Activated naive CD4-positive, alpha-beta T cell treated with anti-CD3 and anti-CD28 coated beads, Interleukin-2, amount 50 U/mL, for 72 hours (primary cell): ENCODE results near the gene MFSD12. TPM values are rescaled to one million over a fixed set of nuclear protein-coding genes. Genes with fewer than 3 reads are reported as not detected.
"Not testable (repeated sequence)": the region's sequence is repeated elsewhere in the genome, so short reads cannot be mapped to it uniquely, and the experiment has no call there.

Source experiments
- ATAC-seq, 2 donors: fragments of 150-1000 bp; cut with Tn5 transposase; 2 replicates each; pipeline ENCODE4 v1.10.0; 2021; ENCODE audit warnings: mild to moderate bottlenecking in 2 of 2, moderate library complexity in 2 of 2
- DNase-seq, 2 donors: peaks; one replicate each; pipeline ENCODE4 v3.0.0; 2021 to 2022; ENCODE audit warnings: low spot score in 2 of 2
- H3K27ac Mint-ChIP-seq, 2 donors: one replicate each; pipeline ENCODE4 v1.8.0; 2022; ENCODE audit warnings: mild to moderate bottlenecking in 2 of 2, mixed read lengths in 2 of 2
- H3K36me3 Mint-ChIP-seq, 2 donors: one replicate each; pipeline ENCODE4 v1.8.0; 2022; ENCODE audit warnings: mixed read lengths in 2 of 2
- H3K9me3 Mint-ChIP-seq, 2 donors: one replicate each; pipeline ENCODE4 v1.8.0; 2022; ENCODE audit warnings: mixed read lengths in 2 of 2
- total RNA-seq, 2 donors: library from RNA; stranded (reverse); gene quantifications; one replicate each; pipeline ENCODE4 v1.2.3, GENCODE V29; 2022

MFSD12 gene
- total RNA-seq, 2 donors from 2014 or later: 40.1 to 47.5 TPM

DNA sequence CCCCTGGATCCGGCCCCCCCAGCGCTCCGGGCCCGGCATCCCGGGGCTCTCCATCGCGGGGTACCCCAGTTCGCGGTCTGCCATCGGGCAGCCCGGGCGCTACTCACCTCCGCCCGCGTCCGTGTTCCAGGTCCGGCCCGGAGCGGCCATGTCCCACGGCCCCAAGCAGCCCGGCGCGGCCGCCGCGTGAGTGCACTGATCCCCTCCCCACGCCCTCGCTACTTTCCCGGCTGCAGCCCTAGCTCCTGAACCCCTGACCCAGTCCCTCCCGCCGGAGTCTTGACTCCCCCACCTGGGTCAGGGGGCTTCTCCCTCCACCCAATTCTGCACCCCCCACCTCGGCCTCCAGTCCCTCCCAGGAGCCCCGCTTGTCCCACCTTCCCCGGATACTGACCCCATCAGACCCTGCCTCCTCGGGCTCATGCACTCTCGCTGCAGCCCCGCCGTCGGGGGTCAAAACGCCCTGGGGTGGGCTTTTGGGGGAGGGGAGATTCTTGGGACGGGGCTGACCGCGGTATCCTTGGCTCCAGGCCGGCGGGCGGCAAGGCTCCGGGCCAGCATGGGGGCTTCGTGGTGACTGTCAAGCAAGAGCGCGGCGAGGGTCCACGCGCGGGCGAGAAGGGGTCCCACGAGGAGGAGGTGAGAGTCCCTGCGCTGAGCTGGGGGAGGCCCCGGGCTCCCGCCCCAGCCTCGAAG, 15.9 kb upstream of the MFSD12 start:
- DNase-seq: peak in 1 of 2 donors; percentile 48
- Mint-ChIP-seq H3K36me3 (peaks cover 0 to 10% of the 10 kb centered on the region in 2 donors), H3K27ac (peak overlapping the region in 1 of 2 donors; percentile 66), H3K9me3 (no peaks in the 10 kb centered on the region)
- ATAC-seq: peak; percentile 9

GRCh38 chr19:3572855-3573161, 15.4 kb upstream of the MFSD12 start, which contains the start of gene HMG20B:
Gene HMG20B, plus strand, starts transcription at chr19:3572944. Its CDS starts 366 bp downstream, at chr19:3573310.
- Mint-ChIP-seq H3K9me3 (no peaks in the 10 kb centered on the region), H3K27ac (peak within 1 kb of the TSS; percentile 66 to 74), H3K36me3 (peaks cover 0 to 10% of the 10 kb centered on the region in 2 donors)
- ATAC-seq (no peak), DNase-seq (no peak)

DNA sequence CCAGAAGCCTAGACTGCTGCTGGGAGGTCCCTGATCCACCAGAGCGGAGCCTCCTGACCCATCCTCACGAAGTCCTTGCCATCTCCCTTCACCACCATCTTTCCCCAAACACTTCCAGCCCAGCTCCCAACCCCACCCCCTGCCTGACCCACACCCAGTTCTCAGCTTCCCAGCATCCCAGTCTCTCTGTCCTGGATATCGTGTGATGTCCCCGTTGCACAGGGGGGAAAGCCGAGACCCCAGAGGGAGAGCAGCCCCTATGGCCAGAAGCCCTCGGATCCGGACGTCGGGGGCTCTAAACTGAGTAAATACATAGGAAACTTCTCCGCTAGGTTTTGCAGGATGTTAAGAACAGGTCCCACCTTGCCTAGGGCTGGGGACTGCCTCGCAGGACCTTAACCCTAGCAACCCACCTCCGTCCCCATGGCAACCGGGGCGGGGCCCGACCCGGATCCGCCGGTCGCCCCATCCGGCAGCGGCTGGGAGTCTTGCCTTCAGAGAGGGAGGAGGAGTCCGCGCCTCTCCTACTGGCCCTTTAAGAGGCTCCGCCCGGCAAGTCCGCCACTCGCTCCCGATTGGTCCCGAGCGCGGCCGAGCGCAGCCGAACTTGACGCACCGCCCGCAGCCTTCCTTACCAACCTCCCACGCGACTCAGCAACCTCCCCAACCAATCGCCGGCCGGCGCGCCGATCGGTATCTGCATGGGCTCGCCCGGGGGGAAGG, 14.9 kb upstream of the MFSD12 start:
- ATAC-seq (peak; percentile 93 to 96), DNase-seq (peak; percentile 98 to 100)
- no peaks in the 10 kb centered on the region for H3K9me3 Mint-ChIP-seq
- peak overlapping the region; percentile 66 to 74 for H3K27ac Mint-ChIP-seq
- peaks cover 0 to 10% of the 10 kb centered on the region in 2 donors for H3K36me3 Mint-ChIP-seq

GRCh38 chr19:3570606-3571011, 13.2 kb upstream of the MFSD12 start:
- no peak for DNase-seq
- H3K36me3 Mint-ChIP-seq: peaks cover 0 to 10% of the 10 kb centered on the region in 2 donors
- no peak overlapping the region for H3K27ac Mint-ChIP-seq
- no peaks in the 10 kb centered on the region for H3K9me3 Mint-ChIP-seq
- ATAC-seq: no peak

GRCh38 chr19:3570042-3570441, 12.7 kb upstream of the MFSD12 start:
- not testable (repeated sequence) for H3K27ac Mint-ChIP-seq, H3K36me3 Mint-ChIP-seq, DNase-seq, ATAC-seq, H3K9me3 Mint-ChIP-seq

- H3K36me3 Mint-ChIP-seq: no peaks in the 10 kb centered on the region
- H3K27ac Mint-ChIP-seq: no peak overlapping the region
- H3K9me3 Mint-ChIP-seq: no peaks in the 10 kb centered on the region
- ATAC-seq: no peak
- DNase-seq: no peak
Observed at GRCh38 chr19:3565139-3565538, 7.8 kb upstream of the MFSD12 start.

DNA sequence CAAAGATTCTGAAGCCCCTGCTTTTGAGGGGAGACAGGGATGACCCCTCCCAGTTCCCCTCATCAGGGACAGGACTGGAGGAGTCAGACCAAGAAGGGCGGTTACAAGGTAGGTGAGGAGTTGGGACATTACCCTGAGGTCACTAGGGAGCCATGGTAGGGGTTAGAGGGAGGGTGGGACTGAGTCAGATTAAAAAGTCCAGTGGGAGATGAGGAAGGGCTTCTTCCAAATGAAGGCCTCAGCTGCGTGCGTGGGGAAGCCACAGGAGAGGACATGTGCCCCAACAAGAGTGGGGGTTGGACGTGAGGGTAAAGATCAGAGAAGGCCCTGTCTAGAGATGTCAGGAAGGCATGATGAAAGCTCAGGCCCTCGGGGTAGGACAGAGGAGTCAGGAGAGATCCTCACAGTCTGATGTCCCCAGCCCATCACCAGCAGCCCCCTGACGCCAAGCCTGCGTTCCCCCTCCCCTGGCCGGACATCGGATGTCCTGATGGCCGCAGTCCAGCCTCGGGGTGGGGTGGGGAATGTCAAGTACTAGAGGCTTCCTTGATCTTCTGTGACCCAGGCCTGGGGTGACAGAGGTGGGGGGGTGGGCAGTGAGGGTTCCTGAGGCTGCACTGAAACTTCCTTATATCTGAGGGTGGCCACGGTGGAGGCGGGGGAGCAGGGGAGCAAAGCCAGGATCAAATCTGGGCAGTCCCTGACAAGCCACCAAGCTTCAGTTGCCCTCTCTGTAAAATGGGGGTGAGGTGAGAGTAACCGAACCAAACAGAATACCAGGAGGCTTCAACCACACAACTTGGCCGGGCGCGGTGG, 6.5 kb upstream of the MFSD12 start:
- no peaks in the 10 kb centered on the region for H3K9me3 Mint-ChIP-seq
- ATAC-seq (no peak), DNase-seq (no peak)
- H3K36me3 Mint-ChIP-seq: no peaks in the 10 kb centered on the region
- H3K27ac Mint-ChIP-seq: peak overlapping the region in 1 of 2 donors; percentile 79

- peak; percentile 39 to 51 for ATAC-seq
- Mint-ChIP-seq H3K36me3 (peaks cover 6 to 12% of the 10 kb centered on the region in 2 donors), H3K27ac (peak overlapping the region; percentile 83 to 97), H3K9me3 (no peaks in the 10 kb centered on the region)
- peak; percentile 57 to 77 for DNase-seq
Observed at GRCh38 chr19:3556978-3557460, 367 bp downstream of the MFSD12 start.

DNA sequence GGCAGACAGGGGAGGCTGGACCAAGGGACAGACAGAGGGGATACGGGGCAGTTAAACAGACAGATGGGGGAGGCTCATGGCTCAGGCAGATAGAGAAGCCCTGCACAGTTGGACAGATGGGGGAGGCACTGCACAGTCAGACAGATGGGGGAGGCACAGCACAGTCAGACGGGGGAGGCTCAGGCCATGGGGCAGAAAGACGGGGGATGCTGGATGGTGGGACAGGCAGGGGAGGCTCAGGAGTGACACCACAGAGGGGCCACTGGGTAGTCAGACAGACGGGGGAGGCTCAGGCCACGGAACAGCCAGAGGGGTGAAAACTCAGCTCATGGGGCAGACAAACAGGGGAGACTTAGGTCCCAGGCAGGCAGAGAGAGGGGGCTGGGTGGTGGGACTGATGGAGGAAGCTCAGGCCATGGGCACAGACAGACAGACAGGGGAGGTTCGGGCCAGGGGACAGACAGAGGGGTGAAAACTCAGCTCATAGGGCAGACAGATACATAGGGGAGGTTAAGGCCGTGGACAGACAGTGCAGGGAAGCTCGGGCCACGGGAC, 886 bp downstream of the MFSD12 start:
- Mint-ChIP-seq H3K27ac (peak overlapping the region; percentile 83 to 97), H3K36me3 (peaks cover 6 to 12% of the 10 kb centered on the region in 2 donors), H3K9me3 (no peaks in the 10 kb centered on the region)
- DNase-seq (no peak), ATAC-seq (no peak)

DNA sequence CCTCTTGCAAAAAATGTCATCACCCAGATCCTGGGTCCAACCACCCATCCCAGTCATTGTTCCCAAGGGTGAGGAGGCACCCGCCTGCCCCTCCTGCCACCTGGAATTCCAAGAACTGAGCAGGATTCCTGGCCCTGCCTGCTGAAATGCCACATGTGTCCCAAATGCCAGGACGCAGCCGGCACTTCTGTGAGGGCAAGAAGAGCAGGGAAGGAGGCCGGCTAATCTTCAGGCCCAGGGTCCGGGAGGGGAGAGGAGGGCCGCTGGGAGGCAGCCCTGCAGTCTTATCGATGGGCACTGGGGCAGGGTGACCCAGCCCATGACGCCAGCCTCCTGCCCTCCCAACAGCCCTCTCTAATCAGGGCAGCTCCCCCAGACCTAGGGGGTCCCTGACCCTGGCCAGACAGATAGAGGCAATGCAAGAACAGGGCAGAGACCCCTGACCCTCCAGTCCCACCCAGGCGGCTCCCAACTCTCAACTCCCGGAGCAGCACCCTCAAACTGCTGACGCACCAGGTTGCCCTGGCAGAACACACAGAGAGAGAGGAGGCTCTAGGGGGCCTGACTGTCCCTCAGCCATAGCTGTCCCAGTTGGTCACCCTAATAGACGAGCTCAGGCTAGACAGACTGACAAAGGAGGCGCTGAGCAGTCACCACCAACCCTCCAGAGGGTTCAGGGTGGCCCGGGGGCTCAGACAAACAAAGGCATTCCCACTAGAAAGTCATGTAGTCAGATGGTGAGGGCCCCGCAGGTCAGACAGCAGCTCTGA, 1.5 kb downstream of the MFSD12 start:
- Mint-ChIP-seq H3K27ac (peak overlapping the region; percentile 83 to 97), H3K9me3 (no peaks in the 10 kb centered on the region)
- DNase-seq: no peak

DNA sequence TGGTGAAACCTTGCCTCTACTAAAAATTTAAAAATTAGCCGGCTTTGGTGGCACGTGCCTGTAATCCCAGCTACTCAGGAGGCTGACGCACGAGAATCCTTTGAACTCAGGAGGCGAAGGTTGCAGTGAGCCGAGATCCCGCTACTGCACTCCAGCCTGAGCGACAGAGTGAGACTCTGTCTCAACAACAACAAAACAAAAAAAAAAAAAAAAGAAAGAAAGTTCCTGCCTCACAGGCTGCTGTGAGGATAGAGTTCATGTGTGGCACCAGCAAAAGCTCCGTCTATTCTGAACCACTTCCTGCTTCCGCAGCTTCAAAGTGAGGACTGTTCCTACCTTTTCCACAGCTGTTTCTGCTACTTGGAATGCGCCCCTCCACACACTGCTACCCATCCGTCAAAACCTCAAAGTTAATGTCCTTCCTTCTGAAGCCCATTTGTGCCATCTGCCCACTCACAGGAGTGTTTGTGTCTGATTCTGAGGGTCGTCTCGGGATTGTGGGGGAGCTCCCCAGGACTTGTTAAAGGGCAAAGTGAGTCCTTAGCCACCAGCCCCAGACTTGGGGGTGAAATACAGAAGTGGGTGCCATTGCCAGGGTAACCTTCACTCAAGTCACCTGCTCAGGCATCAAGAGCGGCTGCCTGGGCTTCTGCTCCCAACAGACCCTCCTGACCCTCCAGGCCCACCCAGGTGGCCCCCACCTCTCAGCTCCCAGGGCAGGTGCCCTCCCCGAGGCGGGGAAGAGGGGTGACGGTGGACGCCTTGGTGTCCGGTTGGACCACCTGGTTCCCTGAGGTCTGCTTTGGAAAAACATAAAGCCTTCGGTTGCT, 2.9 kb downstream of the MFSD12 start:
- peak in 1 of 2 donors; percentile 2 for ATAC-seq
- no peaks in the 10 kb centered on the region for H3K9me3 Mint-ChIP-seq
- DNase-seq: no peak
- peak overlapping the region; percentile 83 to 93 for H3K27ac Mint-ChIP-seq
- H3K36me3 Mint-ChIP-seq: peaks cover 6 to 12% of the 10 kb centered on the region in 2 donors

More for the DNA sequence above, 1.5 kb downstream of the MFSD12 start:
- ATAC-seq: no peak
- H3K36me3 Mint-ChIP-seq: peaks cover 6 to 12% of the 10 kb centered on the region in 2 donors

GRCh38 chr19:3551792-3552095, 5.6 kb downstream of the MFSD12 start:
- Mint-ChIP-seq H3K9me3 (no peaks in the 10 kb centered on the region), H3K27ac (peak overlapping the region in 1 of 2 donors; percentile 84), H3K36me3 (peaks cover 4 to 10% of the 10 kb centered on the region in 2 donors)
- ATAC-seq (no peak), DNase-seq (no peak)

GRCh38 chr19:3550947-3551791, 6.2 kb downstream of the MFSD12 start:
- H3K36me3 Mint-ChIP-seq: peaks cover 0 to 5% of the 10 kb centered on the region in 2 donors
- ATAC-seq (no peak), DNase-seq (no peak)
- H3K27ac Mint-ChIP-seq: peak overlapping the region in 1 of 2 donors; percentile 68
- no peaks in the 10 kb centered on the region for H3K9me3 Mint-ChIP-seq

GRCh38 chr19:3549816-3550215, 7.6 kb downstream of the MFSD12 start:
- no peak overlapping the region for H3K27ac Mint-ChIP-seq

More at GRCh38 chr19:3549816-3550215, 7.6 kb downstream of the MFSD12 start:
- ATAC-seq (no peak), DNase-seq (no peak)
- Mint-ChIP-seq H3K36me3 (no peaks in the 10 kb centered on the region), H3K9me3 (no peaks in the 10 kb centered on the region)
